ENCODE measurements around the gene DCHS2.

The DCHS2 gene

GRCh38 chr4:154489558-154490233 lies 1.9 kb downstream of the DCHS2 start:
- DNase-seq (ENCODE audit: low read depth): no peak

- no peak for DNase-seq (ENCODE audit: low read depth)
Measured at GRCh38 chr4:154487145-154487544, 4.5 kb downstream of the DCHS2 start.

- DNase-seq (ENCODE audit: low read depth): no peak
Measured at GRCh38 chr4:154485127-154485773, 6.3 kb downstream of the DCHS2 start.

GRCh38 chr4:154478547-154478946 lies 13.1 kb downstream of the DCHS2 start:
- DNase-seq (ENCODE audit: low read depth): no peak

GRCh38 chr4:154478128-154478527 lies 13.5 kb downstream of the DCHS2 start:
- no peak for DNase-seq (ENCODE audit: low read depth)

- no peak for DNase-seq (ENCODE audit: low read depth)
Measured at GRCh38 chr4:154476232-154476631, 15.4 kb downstream of the DCHS2 start.

GRCh38 chr4:154475820-154476219 lies 15.8 kb downstream of the DCHS2 start:
- no peak for DNase-seq (ENCODE audit: low read depth)

GRCh38 chr4:154473497-154473896 lies 18.1 kb downstream of the DCHS2 start:
- no peak for DNase-seq (ENCODE audit: low read depth)

GRCh38 chr4:154472858-154473257 lies 18.7 kb downstream of the DCHS2 start:
- DNase-seq (ENCODE audit: low read depth): no peak

GRCh38 chr4:154471526-154472331 lies 19.9 kb downstream of the DCHS2 start:
- no peak for DNase-seq (ENCODE audit: low read depth)

GRCh38 chr4:154471032-154471431 lies 20.6 kb downstream of the DCHS2 start:
- no peak for DNase-seq (ENCODE audit: low read depth)

GRCh38 chr4:154467886-154468285 lies 23.7 kb downstream of the DCHS2 start:
- no peak for DNase-seq (ENCODE audit: low read depth)

- no peak for DNase-seq (ENCODE audit: low read depth)
Measured at GRCh38 chr4:154466336-154466735, 25.3 kb downstream of the DCHS2 start.

- DNase-seq (ENCODE audit: low read depth): no peak
Measured at GRCh38 chr4:154465085-154465484, 26.5 kb downstream of the DCHS2 start.

GRCh38 chr4:154464654-154465053 lies 26.9 kb downstream of the DCHS2 start:
- no peak for DNase-seq (ENCODE audit: low read depth)

- DNase-seq (ENCODE audit: low read depth): no peak
Measured at GRCh38 chr4:154462081-154462810, 29.4 kb downstream of the DCHS2 start.

GRCh38 chr4:154457471-154457870 lies 34.1 kb downstream of the DCHS2 start:
- no peak for DNase-seq (ENCODE audit: low read depth)

GRCh38 chr4:154456889-154457288 lies 34.7 kb downstream of the DCHS2 start:
- no peak for DNase-seq (ENCODE audit: low read depth)

- DNase-seq (ENCODE audit: low read depth): no peak
Measured at GRCh38 chr4:154456240-154456639, 35.4 kb downstream of the DCHS2 start.

GRCh38 chr4:154455111-154455510 lies 36.5 kb downstream of the DCHS2 start:
- DNase-seq (ENCODE audit: low read depth): no peak

GRCh38 chr4:154454710-154455109 lies 36.9 kb downstream of the DCHS2 start:
- no peak for DNase-seq (ENCODE audit: low read depth)

GRCh38 chr4:154452798-154453346 lies 38.7 kb downstream of the DCHS2 start:
- no peak for DNase-seq (ENCODE audit: low read depth)

All from fibroblast of the conjunctiva (primary cell).